GM12878 (cell line): Measurements from ENCODE around the gene MSX1. TPM values are rescaled to one million over a fixed set of nuclear protein-coding genes. Genes with fewer than 3 reads are reported as not detected.

Experiments used
- ATAC-seq: fragments of 200-7000 bp; cut with Tn5 transposase; 3 replicates; pipeline ENCODE4 v1.9.1; 2020; ENCODE audit warnings: mild to moderate bottlenecking, moderate library complexity
- BruUV-seq: library from RNA; stranded (reverse); fragments of 400-500 nt; replicated peaks from 2 replicates; lab custom pipeline; 2021; lab: Mats Ljungman, UMichigan
- CTCF ChIA-PET: fragments of 300-600 bp; sonication (Branson Sonifier 250); formaldehyde crosslinking; extraction: SDS; loops from one replicate; lab custom pipeline; 2021; ENCODE audit warnings: inconsistent platforms; lab: Yijun Ruan, JAX
- POLR2A ChIA-PET: fragments of 350-600 bp; formaldehyde crosslinking; extraction: SDS; loops from one replicate; lab custom pipeline; 2021; ENCODE audit warnings: inconsistent platforms; lab: Charles Lee
- RAD21 ChIA-PET: fragments of 300-600 bp; sonication (Branson Sonifier 250); formaldehyde crosslinking; loops from one replicate; lab custom pipeline; 2023; ENCODE audit warnings: antibody characterized with exemption; ENCODE audit not compliant: unreplicated experiment; lab: Charles Lee
- SMC1A ChIA-PET: fragments of 300-600 bp; sonication (Branson Sonifier 250); formaldehyde crosslinking; loops from one replicate; lab custom pipeline; 2023; ENCODE audit not compliant: unreplicated experiment, uncharacterized antibody; lab: Charles Lee
- DNase-seq: peaks from one replicate; pipeline ENCODE4 v3.0.0-alpha.2; 2011; ENCODE audit warnings: low read depth, low spot score
- FAIRE-seq: peaks from 3 replicates; lab custom pipeline; 2011; peaks lifted over from hg19 to GRCh38; lab: Jason Lieb, UNC
- H2AFZ ChIP-seq: 2 replicates; pipeline ENCODE4 v1.6.0; 2011; ENCODE audit warnings: low read depth, low read length, control low read depth; ENCODE audit not compliant: control insufficient read depth
- H3K27ac ChIP-seq: 2 replicates; pipeline ENCODE4 v1.5.1; 2011; ENCODE audit warnings: control low read depth; ENCODE audit not compliant: control insufficient read depth, insufficient read depth
- H3K27me3 ChIP-seq, 2 experiments: replicated peaks in 1 of 2; 2 replicates each; pipeline versions ENCODE4 v1.6.0 to v1.6.1; 2011; ENCODE audit warnings: low read length in 1 of 2; ENCODE audit not compliant: control insufficient read depth in 2 of 2, insufficient read depth in 2 of 2
- H3K36me3 ChIP-seq, 2 experiments: 2 replicates each; pipeline ENCODE4 v1.5.1; 2011; ENCODE audit warnings: low read length in 1 of 2; ENCODE audit not compliant: control insufficient read depth in 2 of 2, insufficient read depth in 2 of 2
- H3K4me1 ChIP-seq: 2 replicates; pipeline ENCODE4 v1.6.1; 2011; ENCODE audit warnings: mild to moderate bottlenecking, low read length, moderate library complexity, mixed read lengths; ENCODE audit not compliant: control insufficient read depth, insufficient read depth
- H3K4me2 ChIP-seq: 2 replicates; pipeline ENCODE4 v1.6.0; 2011; ENCODE audit warnings: control low read depth; ENCODE audit not compliant: control insufficient read depth, insufficient read depth
- H3K4me3 ChIP-seq: fragments of 200-600 bp; sonication (generic); 2 replicates; pipeline ENCODE4 v1.5.1; 2016
- H3K79me2 ChIP-seq: 2 replicates; pipeline ENCODE4 v1.6.0; 2011; ENCODE audit warnings: low read length; ENCODE audit not compliant: control insufficient read depth, insufficient read depth
- H3K9ac ChIP-seq: 2 replicates; pipeline ENCODE4 v1.8.0; 2011; ENCODE audit warnings: low read length, control low read depth, mixed read lengths; ENCODE audit not compliant: control insufficient read depth, insufficient read depth
- H3K9me3 ChIP-seq: replicated peaks from 3 replicates; pipeline ENCODE4 v1.5.1; 2011; ENCODE audit warnings: mild to moderate bottlenecking, low read length; ENCODE audit not compliant: control insufficient read depth, insufficient read depth
- H4K20me1 ChIP-seq: 2 replicates; pipeline ENCODE4 v1.6.0; 2011; ENCODE audit not compliant: control insufficient read depth, insufficient read depth
- BRCA1 ChIP-seq: IDR thresholded peaks from 2 replicates; pipeline ENCODE4 v1.6.1; 2011; ENCODE audit warnings: low read depth, low read length, improper control_type of control experiment
- EED ChIP-seq: sonication (generic); IDR thresholded peaks from 2 replicates; pipeline ENCODE4 v1.6.1; 2016; ENCODE audit warnings: antibody characterized with exemption, low read depth
- EZH2 ChIP-seq: IDR thresholded peaks from 2 replicates; pipeline ENCODE4 v1.6.1; 2012; ENCODE audit warnings: low read depth, mild to moderate bottlenecking, control low read depth, inconsistent platforms, low read length, borderline replicate concordance; ENCODE audit not compliant: control insufficient read depth
- SUZ12 ChIP-seq: fragments of 200-600 bp; sonication (generic); IDR thresholded peaks from one replicate; pipeline ENCODE4 v1.6.1; 2018; ENCODE audit warnings: antibody characterized with exemption, mild to moderate bottlenecking; ENCODE audit not compliant: unreplicated experiment
- WGBS: methylation state at CpG from one replicate; pipeline ENCODE4 v1.1.6; 2016; ENCODE audit warnings: low lambda C conversion rate; ENCODE audit not compliant: insufficient replicate concordance, insufficient coverage; ENCODE audit errors: missing lambda C conversion rate; 5-methylcytosine and 5-hydroxymethylcytosine counted together
- in situ Hi-C: fragments of 300-500 bp; cut with MboI; formaldehyde crosslinking; loops from 9 replicates; pipeline ENCODE4 v1.14.3; 2018; ENCODE audit warnings: mixed read lengths
- intact Hi-C: fragments of 100-400 bp; cut with micrococcal nuclease; formaldehyde crosslinking; loops from one replicate; pipeline ENCODE4 v1.14.2; 2022; ENCODE audit not compliant: unreplicated experiment
- polyA plus RNA-seq, 11 experiments: library from polyadenylated mRNA; depleted of rRNA in 4 of 11; unstranded in 6 of 11; stranded (reverse) in 5 of 11; fragments of >200 nt; fragmentation: Nextera tagmentation in 4 of 11; fragmentation: Illumina TruSeq in 1 of 11; extraction: Ambion mirVana in 4 of 11; extraction: Trizol in 1 of 11; gene quantifications; 1 replicate in 1 of 11; 2 replicates in 10 of 11; pipeline versions ENCODE4 v1.2.1 to v1.2.3, GENCODE V29; 2011 to 2016; ENCODE audit warnings: inconsistent platforms in 2 of 11, missing spikeins in 2 of 11, low read depth in 1 of 11
- total RNA-seq, 4 experiments: library from RNA; depleted of rRNA in 3 of 4; stranded (reverse); fragments of >200 nt in 3 of 4; fragmentation: Illumina TruSeq in 1 of 4; extraction: Trizol in 1 of 4; gene quantifications; 2 replicates each; pipeline versions ENCODE4 v1.2.1 to v1.2.3, GENCODE V29; 2013 to 2021

Gene MSX1
- total and polyA plus RNA-seq, 10 of the 15 experiments (the other 5 are each of a cell fraction or from before 2014, with no cell fraction given): 0.04 to 0.56 (median 0.15) TPM; not detected in 2

DNA sequence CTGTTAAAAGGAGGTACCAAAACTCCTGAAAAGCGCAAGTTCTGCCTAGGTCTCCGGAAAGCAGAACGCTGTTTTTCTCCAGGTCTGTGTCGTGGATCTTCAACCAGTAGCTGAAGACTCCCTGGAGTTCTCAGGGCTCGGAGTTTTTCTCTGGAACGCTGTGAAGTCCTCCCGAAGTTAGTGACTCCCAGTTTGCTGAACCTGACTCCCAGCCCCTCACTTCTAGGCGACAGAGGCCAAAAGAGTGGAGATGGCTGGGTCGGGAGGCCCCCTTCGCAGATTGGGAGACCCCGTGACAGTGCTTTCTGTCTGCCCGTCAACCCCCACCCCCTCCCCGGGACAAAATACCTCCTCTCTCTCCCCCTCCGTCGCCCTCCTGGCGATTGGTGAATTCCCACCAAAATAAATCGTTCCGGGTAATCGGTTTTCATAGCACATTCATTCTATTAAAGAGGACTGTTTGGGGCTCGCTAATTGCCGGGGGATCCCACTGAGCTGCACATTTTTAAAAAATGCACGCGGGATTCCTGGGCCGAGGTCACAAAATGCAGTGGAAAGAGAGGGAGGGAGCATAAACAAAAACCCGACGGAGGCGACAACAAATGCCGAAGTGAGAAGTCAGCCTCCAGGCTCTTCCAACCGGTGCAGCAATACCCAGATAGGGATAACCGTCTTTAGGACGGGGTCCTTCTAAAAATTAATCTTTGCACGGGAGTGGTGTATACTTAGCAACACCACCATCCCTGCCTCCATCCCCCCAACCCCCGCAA lies 4.0 kb upstream of the MSX1 start:
- intact Hi-C loops (no loop called here), in situ Hi-C loops (no loop called here)
- Histone ChIP-seq H3K4me3 (no peak overlapping the region), H3K4me1 (no peaks in the 10 kb centered on the region; the same call in 1 of the 2 replicates), H3K9me3 (peaks cover 4% of the 10 kb centered on the region; the same call in 2 of the 3 replicates), H4K20me1 (no peaks in the 10 kb centered on the region), H3K27ac (no peak overlapping the region), H3K9ac (no peak overlapping the region), H3K79me2 (no peaks in the 10 kb centered on the region), H2AFZ (no peak overlapping the region), H3K27me3 (peaks cover 10 to 27% of the 10 kb centered on the region in 2 experiments), H3K36me3 (no peaks in the 10 kb centered on the region), H3K4me2 (no peak overlapping the region)
- ATAC-seq (no peak), DNase-seq (no peak), FAIRE-seq (no peak)
- POLR2A ChIA-PET: no interaction called here
- WGBS: 35% methylated on average over 28 of the region's 33 CpGs
- RAD21 ChIA-PET: no interaction called here
- TF ChIP-seq BRCA1 (no peak), SUZ12 (peak; percentile 18)
- SMC1A ChIA-PET: no interaction called here
- no TSS peak for BruUV-seq
- CTCF ChIA-PET: interaction anchor here (1.0 kb wide), 1 partner anchor 94 kb away, joined by 3 read pairs; no protein-coding TSS in a partner anchor

DNA sequence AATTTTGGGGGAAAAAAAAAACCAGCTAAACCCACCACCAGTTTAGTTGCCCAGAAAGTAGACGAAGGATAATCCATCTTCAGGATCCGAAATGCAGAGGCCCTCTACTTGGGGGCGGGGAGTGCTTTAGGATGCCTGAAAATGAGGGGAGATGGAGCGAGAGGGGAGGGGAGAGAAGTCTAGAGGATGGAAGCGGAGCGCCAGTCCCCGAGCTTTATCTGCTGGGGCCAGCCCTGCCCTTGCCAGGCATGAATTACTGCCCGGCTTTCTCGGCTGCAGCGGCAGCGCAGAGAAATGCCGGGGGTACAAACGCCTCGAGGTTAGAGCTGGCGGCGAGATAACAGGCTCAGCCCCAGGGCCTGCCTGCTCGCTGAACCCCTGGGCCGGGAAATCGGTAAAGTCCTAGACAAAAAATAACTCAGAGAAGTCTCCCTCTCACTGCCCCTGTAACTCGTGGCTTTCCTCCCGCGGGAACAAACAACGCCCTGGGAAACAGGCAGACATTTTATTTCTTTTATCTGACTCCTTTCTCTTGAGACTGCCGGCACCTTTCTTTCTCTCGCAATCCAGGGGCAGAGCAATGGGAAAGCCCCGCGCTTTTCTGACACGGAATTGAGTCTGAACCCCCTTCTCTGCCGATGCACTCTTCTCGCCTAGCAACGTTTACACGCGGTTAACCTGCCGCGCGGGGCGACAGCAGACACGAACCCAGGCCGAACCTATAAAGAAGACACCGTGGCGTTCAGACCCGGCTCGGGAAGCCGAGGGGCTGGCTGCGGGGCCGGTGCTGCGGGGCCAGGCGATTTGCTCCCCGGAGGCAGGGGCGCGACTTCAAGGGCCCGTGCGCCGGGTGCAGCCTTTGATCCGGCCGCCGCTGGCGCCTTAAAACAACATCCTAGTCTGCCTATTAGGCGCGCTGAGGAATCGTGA lies 3.1 kb upstream of the MSX1 start:
- Histone ChIP-seq H4K20me1 (no peaks in the 10 kb centered on the region), H2AFZ (no peak overlapping the region), H3K79me2 (no peaks in the 10 kb centered on the region), H3K9ac (no peak overlapping the region; the same call in 1 of the 2 replicates), H3K36me3 (no peaks in the 10 kb centered on the region), H3K9me3 (peaks cover 4% of the 10 kb centered on the region; the same call in 2 of the 3 replicates), H3K4me3 (0 out of 2 replicates have a peak overlapping the region, but pooled peaks have one; percentile 16), H3K4me1 (no peaks in the 10 kb centered on the region; the same call in 1 of the 2 replicates), H3K4me2 (0 out of 2 replicates have a peak overlapping the region, but pooled peaks have one; percentile 44), H3K27me3 (peaks cover 16 to 27% of the 10 kb centered on the region in 2 experiments), H3K27ac (no peak overlapping the region)
- ChIA-PET SMC1A (no interaction called here), CTCF (interaction anchor here (1.0 kb wide), 1 partner anchor 94 kb away, joined by 3 read pairs; no protein-coding TSS in a partner anchor), POLR2A (no interaction called here), RAD21 (no interaction called here)
- intact Hi-C loops (no loop called here), in situ Hi-C loops (no loop called here)
- no TSS peak for BruUV-seq
- DNase-seq: no peak
- no peak for FAIRE-seq
- no peak for ATAC-seq
- no peak for TF ChIP-seq EED
- peak; percentile 23 for TF ChIP-seq SUZ12
- 0 out of 2 replicates have a peak, but pooled peaks have one; percentile 62 for TF ChIP-seq EZH2
- 6% methylated on average over 61 of the region's 61 CpGs for WGBS
